Medulla oblongata (tissue), 1 donor: ENCODE results near the gene FAIM2.
"Not testable (repeated sequence)": the region's sequence is repeated elsewhere in the genome, so short reads cannot be mapped to it uniquely, and the experiment has no call there.

Experiments
- DNase-seq: peaks from one replicate; pipeline ENCODE4 v3.0.0-alpha.2; 2015; ENCODE audit errors: extremely low spot score

The FAIM2 gene

DNA sequence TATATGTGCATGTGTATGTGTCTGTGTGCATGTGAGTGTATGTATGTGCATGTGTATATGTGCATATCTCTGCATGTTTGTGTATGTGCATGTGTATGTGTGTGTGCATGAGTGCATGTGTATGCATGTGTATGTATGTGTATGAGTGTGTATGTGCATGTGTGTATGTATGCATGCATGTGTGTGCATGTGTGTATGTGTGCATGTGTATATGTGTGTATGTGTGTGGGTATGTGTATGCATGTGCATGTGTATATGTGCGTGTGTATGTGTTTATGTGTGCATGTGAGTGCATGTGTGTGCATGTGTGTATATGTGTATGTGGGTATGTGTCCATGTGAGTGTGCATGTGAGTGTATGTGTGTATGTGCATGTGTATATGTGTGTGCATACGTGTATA, 24.6 kb downstream of the FAIM2 start:
- DNase-seq, result not testable (repeated sequence)

DNA sequence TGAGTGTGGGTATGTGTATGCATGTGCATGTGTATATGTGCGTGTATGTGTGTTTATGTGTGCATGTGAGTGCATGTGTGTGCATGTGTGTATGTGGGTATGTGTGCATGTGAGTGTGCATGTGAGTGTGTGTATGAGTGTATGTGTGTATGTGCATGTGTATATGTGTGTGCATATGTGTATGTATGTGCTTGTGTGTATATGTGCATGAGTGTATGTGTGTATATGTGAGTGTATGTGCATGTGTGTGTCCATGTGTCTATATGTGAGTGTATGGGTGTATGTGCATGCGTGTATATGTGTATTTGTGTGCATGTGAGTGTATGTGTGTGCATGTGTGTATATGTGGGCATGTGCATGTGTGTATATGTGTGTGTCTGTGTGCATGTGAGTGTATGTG, 25.7 kb downstream of the FAIM2 start:
- no peak for DNase-seq

DNA sequence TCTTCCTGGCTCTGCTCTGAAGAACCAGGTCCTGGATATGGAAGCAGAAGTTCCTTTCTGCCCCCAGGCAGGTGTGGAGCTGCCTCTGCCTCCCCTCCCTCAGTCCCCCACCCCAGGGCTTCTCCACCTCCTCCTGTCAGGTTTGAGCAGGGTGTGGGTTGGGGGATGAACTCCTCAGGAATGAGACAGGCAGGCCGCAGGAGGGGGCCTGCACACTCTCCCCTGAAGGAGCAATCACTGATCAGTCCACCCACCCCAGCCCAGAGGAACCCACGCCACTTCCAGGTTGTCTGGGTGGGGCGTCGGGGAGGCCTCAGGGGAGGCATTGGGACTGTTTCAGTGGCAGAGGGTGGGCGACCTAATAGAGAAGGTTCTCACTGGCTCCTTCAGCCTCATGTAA, 26.6 kb downstream of the FAIM2 start:
- no peak for DNase-seq

DNA sequence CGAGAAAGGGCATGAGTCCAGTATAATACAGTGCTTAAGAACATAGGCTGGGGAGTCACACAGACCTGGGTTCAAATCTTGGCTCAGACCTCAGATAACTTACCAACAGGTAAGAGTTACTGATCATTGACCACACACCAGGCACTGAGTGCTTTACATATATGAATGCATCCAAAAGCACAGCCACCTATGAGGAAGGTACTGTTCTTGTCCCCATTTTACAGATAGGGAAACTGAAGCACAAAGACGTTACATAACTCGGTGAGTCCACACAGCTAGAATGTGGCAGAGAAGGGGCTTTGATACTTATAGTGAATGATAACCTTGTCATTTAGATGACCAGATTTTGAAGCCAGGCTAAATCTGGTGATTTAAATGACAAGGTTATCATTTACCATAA, 27.6 kb downstream of the FAIM2 start:
- DNase-seq, result no peak

DNA sequence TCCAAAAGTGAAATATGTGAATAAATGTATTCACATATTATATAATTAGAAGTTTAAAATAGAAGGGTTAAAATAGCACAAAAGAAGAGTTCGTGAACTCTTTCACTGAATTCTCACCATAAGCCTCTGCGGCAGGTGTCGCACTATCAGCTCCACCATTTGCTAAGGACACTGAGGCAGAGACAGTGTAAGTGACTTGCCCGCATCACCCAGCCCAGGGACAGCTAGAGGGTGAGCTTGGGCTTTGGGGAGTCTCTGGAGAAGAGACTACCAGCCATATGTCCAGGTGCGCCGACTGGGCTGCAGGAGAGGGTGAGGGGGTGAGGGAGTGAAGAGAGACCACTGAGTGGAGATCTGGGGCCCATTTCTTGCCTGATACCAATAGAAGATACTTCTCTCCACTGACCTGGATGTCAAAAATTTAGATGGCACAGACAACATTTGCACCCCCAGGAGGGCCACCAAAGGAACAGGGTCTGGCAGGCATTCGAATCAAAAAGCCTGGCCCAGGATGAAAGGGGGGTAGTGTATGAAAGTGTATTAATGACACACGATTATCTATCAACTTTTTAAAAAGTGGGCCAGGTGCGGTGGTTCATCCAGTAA, 28.5 kb downstream of the FAIM2 start:
- DNase-seq, result no peak

DNA sequence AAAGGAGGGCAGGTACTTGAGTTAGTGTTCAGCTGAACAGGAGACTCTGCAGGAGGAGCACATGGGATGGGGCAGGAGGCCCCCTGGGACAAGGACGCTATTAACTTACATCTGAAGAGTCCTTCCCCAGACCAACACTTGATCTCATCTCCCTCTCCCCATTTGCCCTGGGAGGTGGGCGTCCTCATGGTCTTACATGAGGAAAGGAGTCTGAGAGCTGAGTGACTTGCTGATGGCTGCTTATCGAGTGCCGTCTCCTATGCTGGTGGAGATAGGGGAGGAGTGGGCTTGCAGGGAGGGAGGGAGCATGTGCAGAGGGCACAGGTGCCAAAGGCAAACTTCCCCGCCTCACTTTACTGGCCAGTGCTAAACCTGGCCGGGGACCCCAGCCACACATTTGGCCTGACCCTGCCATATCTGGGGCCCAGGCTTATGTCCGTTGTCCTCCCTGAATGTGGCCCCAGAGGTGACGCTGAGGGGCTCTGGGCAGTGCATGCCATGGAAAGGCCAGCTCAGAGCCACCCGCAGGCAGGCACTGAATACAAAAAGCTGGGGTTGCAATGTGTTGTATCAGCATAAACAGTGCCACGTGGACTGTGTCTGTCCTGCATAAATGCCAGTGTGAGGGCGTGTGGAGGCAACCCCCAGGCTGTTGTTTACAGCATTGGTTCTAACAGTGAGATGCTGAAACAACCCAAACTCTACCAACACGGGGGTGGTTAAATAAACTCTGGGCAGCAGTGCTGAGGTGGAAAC, 29.4 kb downstream of the FAIM2 start:
- DNase-seq, result peak; percentile 78

DNA sequence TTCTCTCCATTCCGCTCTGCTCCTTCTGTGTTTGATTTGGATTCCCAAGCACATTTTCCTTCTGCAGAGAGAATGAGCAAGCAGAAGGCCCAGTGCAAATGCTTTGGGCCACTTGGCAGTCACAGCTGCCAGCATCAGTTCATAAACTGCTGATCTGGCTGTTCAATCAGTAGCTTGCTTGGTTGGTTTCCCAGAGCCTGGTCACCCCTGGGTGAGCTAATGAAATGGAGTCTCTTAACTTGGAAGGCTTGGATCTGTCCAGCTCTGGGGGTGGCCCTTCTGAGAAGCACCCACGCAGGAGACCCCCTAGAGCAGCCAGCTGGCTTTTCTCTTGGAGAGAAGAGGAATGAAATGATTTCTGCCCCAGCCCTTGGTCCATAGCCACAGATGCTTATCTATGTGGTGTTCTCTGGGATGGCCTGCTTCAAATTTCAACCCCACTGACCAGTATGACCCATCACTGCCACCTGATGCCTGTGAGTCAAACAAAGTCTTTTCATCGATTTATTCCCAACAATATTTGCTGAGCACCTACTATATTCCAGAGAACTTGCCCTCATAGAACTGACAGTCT, 30.3 kb downstream of the FAIM2 start:
- peak; percentile 39 for DNase-seq

DNA sequence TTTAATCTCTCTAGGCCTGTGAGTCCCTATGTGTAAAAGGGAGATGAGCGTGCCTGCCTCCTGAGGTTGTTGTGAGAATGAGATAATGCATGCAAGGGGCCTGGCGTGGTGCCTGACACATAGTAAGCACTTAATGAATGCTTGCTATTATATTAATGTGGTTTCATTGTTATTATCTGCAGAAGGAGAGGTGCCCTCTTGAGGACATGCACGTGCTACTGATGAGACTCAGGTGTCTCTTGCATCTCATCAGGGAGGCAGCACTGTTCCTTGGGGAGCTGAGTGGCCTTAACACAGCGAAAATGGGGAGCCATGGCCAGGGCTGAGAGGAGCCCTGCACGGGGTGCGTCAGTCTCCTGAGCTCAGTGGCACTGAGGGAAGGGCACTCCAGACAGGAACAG, 30.9 kb downstream of the FAIM2 start:
- peak; percentile 28 for DNase-seq

DNA sequence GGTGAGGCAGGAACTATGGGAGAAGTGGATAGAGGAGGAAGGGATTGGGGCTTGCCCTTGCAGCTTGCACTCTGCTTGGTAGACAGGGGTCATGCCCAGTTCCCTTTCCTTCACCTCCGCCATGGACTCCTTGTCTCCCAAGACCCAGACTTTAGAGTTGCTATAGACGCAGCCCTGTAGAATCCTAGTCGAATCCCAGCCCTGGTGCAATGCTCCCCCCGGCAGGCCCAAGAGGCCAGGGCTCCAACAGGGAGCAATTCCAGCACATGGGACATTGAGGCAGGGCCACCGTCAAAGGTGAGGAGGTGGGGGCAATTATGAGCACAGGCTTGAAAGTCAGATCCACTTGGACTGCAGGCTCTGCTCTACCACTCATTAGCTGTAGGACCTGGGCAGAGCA, 31.3 kb downstream of the FAIM2 start:
- DNase-seq, result no peak

DNA sequence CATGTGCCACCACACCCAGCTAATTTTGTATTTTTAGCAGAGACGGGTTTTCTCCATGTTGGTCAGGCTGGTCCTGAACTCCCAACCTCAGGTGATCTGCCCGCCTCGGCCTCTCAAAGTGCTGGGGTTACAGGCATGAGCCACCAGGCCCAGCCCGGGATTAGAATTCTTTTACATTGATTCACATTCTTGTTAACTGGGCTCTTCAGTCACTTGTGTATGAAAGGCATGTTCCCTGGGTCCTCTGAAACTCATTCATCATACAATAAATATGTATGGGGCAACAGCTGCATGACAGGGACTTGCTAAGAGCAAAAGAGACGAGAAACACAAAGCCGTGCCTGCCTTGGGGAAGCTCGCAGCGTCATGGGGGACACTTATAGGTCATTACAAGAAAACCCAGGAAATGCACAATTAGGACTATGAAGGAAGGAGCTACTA, 31.9 kb downstream of the FAIM2 start:
- not testable (repeated sequence) for DNase-seq

DNA sequence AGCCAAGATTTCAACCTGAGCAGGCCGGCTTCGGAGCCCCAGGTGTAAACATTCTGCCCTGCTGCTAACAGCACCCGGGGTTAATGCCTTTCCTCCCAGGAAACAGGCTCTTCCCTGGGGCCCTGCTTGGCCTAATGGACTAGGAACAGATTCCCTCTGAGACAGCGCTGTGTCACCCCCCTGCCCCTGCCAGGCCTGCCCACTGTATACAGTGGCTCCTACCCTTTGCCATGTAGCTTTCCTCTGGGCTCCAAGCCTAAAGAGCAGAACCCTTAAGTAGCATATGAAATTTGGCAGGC, 32.5 kb downstream of the FAIM2 start:
- DNase-seq, result no peak

DNA sequence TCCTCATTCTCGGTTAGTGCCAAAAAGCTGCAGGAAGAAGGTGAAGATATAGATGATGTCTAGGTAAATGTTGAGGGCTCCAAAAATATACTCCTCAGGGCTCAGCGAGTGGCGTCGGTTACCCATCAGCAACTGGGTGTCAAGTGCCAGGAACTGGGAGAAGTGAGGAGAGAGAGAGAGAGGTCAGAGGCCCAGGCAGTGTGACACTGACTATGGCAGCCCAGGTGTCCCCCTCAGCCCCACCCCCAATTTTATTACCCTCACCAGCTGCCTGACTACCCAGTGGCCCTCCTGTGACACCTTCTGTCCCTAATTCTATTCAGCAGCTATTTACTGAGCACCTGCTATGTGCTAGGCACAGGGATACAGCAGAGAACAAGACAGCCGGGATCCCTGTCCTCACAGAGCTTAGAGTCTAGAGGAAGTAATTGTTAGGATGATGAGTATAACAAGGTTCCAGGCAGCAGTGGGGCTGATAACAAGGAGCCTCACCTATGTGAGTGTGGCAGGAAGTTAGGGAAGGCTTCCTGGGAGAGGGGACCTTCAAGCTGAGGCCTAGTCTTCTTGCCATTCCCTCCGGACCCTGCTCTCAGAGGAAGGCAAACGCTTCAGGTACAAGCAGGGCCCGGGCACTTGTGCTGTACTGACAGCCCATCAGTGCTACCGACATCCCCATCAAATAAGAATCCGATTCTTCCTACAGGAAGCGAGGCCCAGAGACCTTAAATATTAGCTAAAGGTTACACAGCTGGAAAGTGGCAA, 33.0 kb downstream of the FAIM2 start:
- no peak for DNase-seq

DNA sequence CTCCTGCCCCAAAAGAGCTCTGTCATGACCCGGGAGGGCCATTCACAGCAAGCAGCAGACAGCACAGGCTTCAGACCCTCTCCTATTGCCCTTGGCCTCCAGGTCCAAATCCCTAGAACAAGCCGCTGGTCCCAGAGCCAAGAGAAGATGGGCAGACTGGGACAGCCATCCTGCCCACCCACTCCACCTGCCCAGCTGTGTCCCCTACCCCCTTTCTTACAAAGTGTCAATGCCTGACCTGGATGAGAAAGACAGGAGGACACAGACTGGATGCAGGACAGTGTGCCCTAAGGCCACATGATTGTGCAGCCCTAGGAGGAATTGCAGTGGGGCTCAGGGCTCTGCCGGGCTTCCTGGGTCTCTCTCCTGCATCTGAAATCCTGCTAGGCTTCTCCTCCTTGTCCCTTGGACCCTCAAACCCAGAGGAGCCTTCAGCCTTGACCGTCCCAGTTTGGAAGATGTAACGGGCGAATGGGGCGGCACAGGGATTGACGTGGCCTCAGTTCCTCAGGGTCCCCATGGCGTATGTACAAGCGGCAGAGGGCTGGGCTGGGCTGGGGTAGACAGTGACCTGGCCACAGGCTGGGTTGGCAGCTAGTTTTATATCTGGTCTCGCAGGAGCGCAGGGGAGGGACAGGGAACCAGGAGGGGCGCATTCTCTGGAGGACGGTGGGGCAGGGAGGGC, 33.7 kb downstream of the FAIM2 start:
- DNase-seq, result no peak

DNA sequence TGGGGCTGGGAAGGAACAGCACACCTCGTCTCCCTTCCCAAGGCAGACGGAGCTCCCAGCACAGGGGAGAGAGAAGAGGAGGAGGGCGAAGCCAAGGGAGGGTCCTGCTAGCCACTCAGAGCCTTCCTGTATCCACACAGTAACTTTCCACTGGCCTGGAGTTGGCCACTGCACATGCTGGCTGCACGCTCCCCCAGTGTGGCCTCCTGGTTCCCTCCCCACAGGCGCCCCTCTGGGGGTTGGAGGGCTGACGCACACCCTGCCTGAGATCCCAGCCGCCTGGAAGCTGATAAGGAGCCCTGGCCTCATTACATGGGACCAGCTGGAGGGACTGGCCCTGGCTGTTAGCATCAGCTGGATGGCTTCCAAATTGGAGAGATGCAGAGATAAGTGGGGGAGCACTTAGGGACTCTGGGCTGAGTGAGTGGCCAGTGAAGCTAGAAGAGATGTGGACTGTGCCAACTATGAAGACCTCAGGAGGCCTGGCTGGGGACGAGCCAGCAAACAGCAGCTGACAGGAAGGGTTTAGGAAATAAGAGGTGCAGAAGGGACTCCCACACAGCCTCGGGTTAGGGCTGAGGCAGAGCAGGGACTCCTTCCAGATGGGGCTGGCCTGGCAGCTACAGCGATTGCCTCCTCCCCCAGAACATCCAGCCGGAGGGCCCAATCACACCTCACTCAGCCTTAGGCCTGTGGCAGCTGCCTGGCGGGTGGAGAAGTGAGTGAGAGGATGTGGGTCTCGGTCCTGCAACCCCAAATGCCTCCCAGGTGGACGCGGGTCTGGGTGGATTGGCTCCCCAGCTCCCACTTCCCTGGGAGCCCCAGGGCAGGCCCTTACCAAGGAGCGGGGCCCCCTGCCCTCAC, 34.5 kb downstream of the FAIM2 start:
- DNase-seq, result peak; percentile 59

DNA sequence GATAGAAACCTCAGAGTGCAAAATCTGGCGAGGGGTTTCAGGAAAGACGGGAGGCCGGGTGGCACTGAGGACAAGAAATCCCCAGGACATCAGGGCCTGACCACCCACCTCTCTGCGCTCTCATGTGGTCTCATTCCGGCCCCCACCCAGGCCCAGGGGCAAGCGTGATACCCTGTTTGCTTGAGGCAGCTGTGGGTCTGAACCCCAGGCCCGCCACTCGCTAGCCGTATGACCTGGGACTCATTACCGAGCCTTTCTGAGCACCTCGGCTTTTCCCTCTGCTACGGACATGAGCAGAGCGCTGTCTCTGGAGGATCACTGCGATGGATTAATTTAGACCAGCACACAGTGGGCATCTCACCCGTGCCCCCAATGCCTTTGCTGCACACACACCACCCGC, 35.3 kb downstream of the FAIM2 start:
- DNase-seq, result no peak

DNA sequence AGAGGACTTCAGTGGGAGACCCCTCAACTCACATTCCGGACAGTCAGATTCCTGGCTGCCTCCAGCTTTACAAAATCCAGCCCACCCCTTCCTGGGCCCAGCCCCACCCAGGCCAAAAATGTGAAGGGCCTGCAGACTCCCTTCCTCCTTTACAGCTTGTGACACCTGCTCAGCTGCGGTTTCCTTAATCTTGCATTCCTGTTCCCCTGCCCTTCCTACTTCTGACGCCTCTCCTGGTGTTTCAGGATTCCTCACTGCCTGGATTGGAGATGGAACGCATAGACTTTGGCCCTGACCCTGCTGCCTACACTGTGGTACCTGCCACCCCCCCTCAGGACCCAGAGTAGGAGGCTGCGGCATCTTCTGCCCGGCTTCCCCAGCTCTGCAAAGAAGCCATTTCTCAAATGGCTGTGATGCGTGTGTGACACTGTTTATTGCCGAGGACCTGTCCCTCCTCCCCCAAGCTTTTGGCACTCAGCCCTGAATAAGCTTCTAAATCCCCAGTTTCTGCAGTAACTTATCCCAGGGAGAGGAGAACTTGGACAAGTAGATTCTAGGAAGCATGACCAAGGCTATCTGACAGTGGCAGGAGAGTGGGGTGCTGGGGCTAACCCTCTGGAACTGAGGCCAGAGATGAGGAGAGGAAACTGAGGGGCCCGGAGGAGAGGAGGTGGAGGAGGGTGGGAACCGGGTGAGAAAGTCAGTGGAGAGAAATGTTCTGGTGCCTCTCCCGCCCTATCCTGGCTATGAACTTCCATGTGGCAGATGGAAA, 35.9 kb downstream of the FAIM2 start:
- no peak for DNase-seq

DNA sequence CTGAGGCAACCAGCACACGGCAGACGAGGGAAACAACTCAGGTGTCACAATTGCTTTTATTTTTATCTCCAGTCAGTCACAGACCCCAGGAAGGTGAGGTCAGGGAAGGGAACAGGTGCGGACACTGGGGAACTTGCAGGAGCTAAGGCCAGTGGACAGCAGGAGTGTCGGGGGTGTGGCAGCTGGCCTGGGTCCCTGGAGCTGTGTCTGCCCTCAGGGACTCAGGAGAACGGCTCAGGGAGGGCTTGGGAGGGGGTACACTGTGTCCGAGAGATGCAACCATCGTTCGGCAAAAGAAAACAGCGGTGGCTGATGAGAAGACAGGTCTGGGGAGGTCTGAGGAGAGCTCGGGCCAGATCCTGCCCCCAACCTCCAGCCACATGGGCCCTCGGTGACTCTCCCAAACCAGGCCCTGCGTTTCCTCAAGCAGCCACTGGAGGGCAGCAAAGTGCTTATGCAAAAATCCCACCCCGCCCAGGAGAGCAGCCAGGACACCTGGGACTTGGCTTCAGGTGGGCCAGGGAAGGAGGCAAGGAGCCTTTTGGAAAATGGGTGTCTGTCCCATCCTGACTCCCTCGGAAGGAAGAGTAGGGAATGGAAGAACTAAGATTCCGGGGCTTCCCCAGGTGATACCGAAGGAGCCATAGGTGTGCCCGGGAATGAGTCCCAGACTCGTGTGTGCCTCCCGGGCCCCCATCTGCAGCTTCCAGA, 36.7 kb downstream of the FAIM2 start:
- DNase-seq, result peak; percentile 74

DNA sequence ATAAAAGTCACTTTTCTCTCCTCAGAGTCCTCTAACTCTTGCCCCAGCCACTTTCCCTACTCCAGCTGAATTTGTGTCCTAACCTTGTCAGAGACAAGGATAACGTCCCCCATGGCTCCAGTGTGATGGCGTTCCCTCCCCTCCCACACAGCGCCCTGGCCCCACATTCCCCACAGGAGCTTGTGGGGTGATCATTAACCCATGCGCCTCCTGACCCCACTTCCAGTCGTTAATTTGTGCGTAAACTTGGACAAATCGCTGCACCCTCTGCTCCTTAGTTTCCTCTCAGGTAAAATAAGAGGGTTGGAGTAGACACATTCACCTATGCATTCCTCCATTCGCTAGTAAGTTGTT, 37.9 kb downstream of the FAIM2 start:
- no peak for DNase-seq

DNA sequence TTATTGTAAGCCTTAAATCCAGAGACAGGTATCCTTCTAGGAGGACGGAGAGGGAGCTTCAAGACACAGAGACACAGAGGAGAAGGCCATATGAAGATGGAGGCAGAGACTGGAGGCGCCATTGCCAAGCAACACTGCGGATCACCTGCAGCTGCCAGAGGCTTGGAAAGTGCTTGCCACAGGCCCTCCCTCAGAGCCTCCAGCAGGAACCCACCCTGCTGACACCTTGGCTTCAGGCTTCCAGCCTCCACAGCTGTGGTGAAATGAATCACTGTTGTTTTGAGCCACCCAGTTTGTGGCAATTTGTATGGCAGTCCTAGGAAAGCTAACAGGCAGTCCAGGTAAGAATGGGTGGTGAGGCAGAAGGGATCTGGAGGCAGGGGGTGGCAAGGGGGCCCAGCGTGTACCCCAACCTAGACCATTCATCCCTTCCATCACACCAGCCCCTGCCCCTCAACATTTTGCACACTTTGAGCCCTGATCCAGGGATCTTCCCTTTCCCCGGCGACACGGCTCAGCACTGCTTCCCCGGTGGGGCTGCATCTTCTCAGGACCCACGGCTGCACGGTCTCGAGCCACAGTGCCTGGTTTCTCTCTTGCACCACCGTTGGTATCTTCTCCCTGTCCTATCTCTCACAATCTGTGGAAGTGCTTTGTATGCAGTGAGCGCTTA, 38.5 kb downstream of the FAIM2 start:
- DNase-seq, result no peak

DNA sequence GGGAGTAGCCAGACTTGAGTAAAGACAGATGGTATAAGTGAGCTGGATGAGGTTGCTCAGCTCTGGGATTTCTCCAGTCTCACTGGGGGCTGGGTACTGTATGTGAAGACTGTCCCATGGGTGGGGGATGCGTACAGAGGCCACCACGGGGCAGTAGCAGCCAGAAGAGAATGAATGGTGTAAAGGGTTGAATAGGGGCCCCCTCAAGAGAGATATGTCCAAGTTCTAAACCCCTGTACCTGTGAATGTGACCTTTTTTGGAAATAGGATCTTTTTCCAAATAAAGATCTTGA, 39.0 kb downstream of the FAIM2 start:
- no peak for DNase-seq
